22Rv1 (cell line): ENCODE data around the gene ZMAT5.

Experiments used
- CTCF ChIP-seq: fragments of 450-650 bp; IDR thresholded peaks from 2 replicates; pipeline ENCODE4 v1.5.1; 2017; ENCODE audit warnings: mild to moderate bottlenecking
- ZFX ChIP-seq: fragments of 450-650 bp; IDR thresholded peaks from 2 replicates; pipeline ENCODE4 v1.6.1; 2017; ENCODE audit warnings: antibody characterized with exemption, borderline replicate concordance

GRCh38 chr22:29720811-29721323, 45.9 kb downstream of the ZMAT5 start:
- no peak for TF ChIP-seq CTCF
- TF ChIP-seq ZFX: no peak
